ENCODE measurements around the gene TFAP2D.

TFAP2D gene

DNA sequence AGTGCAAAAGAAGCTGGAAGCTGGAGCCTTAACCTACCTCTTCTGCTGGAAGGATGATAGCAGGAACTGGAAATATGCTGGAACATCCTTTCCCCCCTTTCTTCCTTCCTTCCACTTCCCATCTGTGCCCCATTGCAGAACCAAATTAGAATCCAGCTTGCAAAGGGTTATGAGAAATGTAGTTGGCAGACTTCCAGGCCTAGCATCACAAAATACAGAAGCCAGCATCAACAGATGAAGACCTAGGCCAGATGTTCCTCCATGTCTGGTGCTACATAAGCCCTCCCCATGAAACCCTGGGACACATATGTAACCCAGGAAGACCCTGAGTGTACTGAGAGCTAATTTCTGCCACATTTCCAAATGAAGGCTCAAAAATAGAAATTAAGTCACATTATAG lies 65.4 kb downstream of the TFAP2D start:
- H3K4me2 ChIP-seq (ENCODE audit: low read length): no peak overlapping the region
- no peaks in the 10 kb centered on the region for H3K4me1 ChIP-seq (ENCODE audit: insufficient read depth, low read length, severe bottlenecking)
- H3K4me3 ChIP-seq (ENCODE audit: low read depth, low read length, poor library complexity, severe bottlenecking): no peak overlapping the region
- no peaks in the 10 kb centered on the region for H3K9me3 ChIP-seq (ENCODE audit: low read length)
- H3K27me3 ChIP-seq (ENCODE audit: insufficient read depth, low read length): no peaks in the 10 kb centered on the region
- H3K9ac ChIP-seq (ENCODE audit: low read length): no peak overlapping the region
- no peak overlapping the region for H3K27ac ChIP-seq (ENCODE audit: low read depth, low read length, poor library complexity, severe bottlenecking)
- no peak overlapping the region for H2AFZ ChIP-seq (ENCODE audit: low read length)
- H4K20me1 ChIP-seq (ENCODE audit: insufficient read depth, low read length): no peaks in the 10 kb centered on the region
- H3K36me3 ChIP-seq (ENCODE audit: insufficient read depth, low read length): no peaks in the 10 kb centered on the region
- H3K9me2 ChIP-seq (ENCODE audit: low read depth, low read length): no peaks in the 10 kb centered on the region
- no peaks in the 10 kb centered on the region for H3F3A ChIP-seq (ENCODE audit: insufficient read depth, low read length)
- H3K79me2 ChIP-seq (ENCODE audit: insufficient read depth, low read length): no peaks in the 10 kb centered on the region
- TF ChIP-seq, protein P1, sequence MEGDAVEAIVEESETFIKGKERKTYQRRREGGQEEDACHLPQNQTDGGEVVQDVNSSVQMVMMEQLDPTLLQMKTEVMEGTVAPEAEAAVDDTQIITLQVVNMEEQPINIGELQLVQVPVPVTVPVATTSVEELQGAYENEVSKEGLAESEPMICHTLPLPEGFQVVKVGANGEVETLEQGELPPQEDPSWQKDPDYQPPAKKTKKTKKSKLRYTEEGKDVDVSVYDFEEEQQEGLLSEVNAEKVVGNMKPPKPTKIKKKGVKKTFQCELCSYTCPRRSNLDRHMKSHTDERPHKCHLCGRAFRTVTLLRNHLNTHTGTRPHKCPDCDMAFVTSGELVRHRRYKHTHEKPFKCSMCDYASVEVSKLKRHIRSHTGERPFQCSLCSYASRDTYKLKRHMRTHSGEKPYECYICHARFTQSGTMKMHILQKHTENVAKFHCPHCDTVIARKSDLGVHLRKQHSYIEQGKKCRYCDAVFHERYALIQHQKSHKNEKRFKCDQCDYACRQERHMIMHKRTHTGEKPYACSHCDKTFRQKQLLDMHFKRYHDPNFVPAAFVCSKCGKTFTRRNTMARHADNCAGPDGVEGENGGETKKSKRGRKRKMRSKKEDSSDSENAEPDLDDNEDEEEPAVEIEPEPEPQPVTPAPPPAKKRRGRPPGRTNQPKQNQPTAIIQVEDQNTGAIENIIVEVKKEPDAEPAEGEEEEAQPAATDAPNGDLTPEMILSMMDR (IDR thresholded peaks at IDR 0.05; ENCODE audit: low read length): no peak
- TF ChIP-seq EZH2 (IDR thresholded peaks at IDR 0.05; ENCODE audit: borderline replicate concordance, low read length): no peak

GRCh38 chr6:50780382-50780781 lies 67.1 kb downstream of the TFAP2D start:
- TF ChIP-seq EZH2 (IDR thresholded peaks at IDR 0.05; ENCODE audit: borderline replicate concordance, low read length): no peak
- TF ChIP-seq, protein P1 (IDR thresholded peaks at IDR 0.05; ENCODE audit: low read length): no peak
- no peak overlapping the region for H3K27ac ChIP-seq (ENCODE audit: low read depth, low read length, poor library complexity, severe bottlenecking)

DNA sequence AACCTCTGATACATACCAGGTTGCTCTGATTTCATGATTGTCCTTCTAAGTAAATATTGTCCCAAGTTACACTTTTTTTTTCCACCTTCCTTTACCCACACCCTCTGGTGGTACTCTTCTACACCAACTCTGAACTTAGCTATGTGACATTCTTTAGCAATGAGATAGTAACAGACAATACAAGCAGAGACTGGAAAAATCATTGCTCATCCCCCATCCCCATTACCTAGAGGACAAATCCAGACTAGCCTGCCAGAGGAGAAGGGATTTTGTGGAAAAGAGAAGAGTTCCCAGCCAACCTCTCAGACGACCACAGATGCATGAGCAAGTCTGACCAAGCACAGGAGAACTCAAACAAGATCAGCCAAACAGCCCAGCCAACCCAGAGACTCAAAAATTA lies 72.6 kb downstream of the TFAP2D start:
- H3K9me3 ChIP-seq (ENCODE audit: low read length): no peaks in the 10 kb centered on the region
- H3K9ac ChIP-seq (ENCODE audit: low read length): no peak overlapping the region
- H3K36me3 ChIP-seq (ENCODE audit: insufficient read depth, low read length): no peaks in the 10 kb centered on the region

More at GRCh38 chr6:50780382-50780781, 67.1 kb downstream of the TFAP2D start:
- no peaks in the 10 kb centered on the region for H3K9me2 ChIP-seq (ENCODE audit: low read depth, low read length)
- H2AFZ ChIP-seq (ENCODE audit: low read length): no peak overlapping the region
- H3K79me2 ChIP-seq (ENCODE audit: insufficient read depth, low read length): no peaks in the 10 kb centered on the region
- no peak overlapping the region for H3K4me2 ChIP-seq (ENCODE audit: low read length)
- no peaks in the 10 kb centered on the region for H3K9me3 ChIP-seq (ENCODE audit: low read length)
- no peaks in the 10 kb centered on the region for H3K4me1 ChIP-seq (ENCODE audit: insufficient read depth, low read length, severe bottlenecking)
- H3K36me3 ChIP-seq (ENCODE audit: insufficient read depth, low read length): no peaks in the 10 kb centered on the region
- no peak overlapping the region for H3K9ac ChIP-seq (ENCODE audit: low read length)
- no peaks in the 10 kb centered on the region for H3F3A ChIP-seq (ENCODE audit: insufficient read depth, low read length)
- no peaks in the 10 kb centered on the region for H4K20me1 ChIP-seq (ENCODE audit: insufficient read depth, low read length)
- no peaks in the 10 kb centered on the region for H3K27me3 ChIP-seq (ENCODE audit: insufficient read depth, low read length)
- no peak overlapping the region for H3K4me3 ChIP-seq (ENCODE audit: low read depth, low read length, poor library complexity, severe bottlenecking)

More for the DNA sequence above, 72.6 kb downstream of the TFAP2D start:
- H3K27ac ChIP-seq (ENCODE audit: low read depth, low read length, poor library complexity, severe bottlenecking): no peak overlapping the region
- no peaks in the 10 kb centered on the region for H3F3A ChIP-seq (ENCODE audit: insufficient read depth, low read length)
- no peaks in the 10 kb centered on the region for H3K9me2 ChIP-seq (ENCODE audit: low read depth, low read length)
- no peaks in the 10 kb centered on the region for H4K20me1 ChIP-seq (ENCODE audit: insufficient read depth, low read length)
- no peaks in the 10 kb centered on the region for H3K79me2 ChIP-seq (ENCODE audit: insufficient read depth, low read length)
- H2AFZ ChIP-seq (ENCODE audit: low read length): no peak overlapping the region
- H3K4me1 ChIP-seq (ENCODE audit: insufficient read depth, low read length, severe bottlenecking): no peaks in the 10 kb centered on the region
- H3K27me3 ChIP-seq (ENCODE audit: insufficient read depth, low read length): no peaks in the 10 kb centered on the region
- no peak overlapping the region for H3K4me2 ChIP-seq (ENCODE audit: low read length)
- TF ChIP-seq EZH2 (IDR thresholded peaks at IDR 0.05; ENCODE audit: borderline replicate concordance, low read length): no peak
- TF ChIP-seq, protein P1 (IDR thresholded peaks at IDR 0.05; ENCODE audit: low read length): no peak
- no peak overlapping the region for H3K4me3 ChIP-seq (ENCODE audit: low read depth, low read length, poor library complexity, severe bottlenecking)

All from OCI-LY1 (cell line).